Endometrium (tissue), 2 donors: ENCODE measurements around the gene MAP2.

Source experiments
- FAIRE-seq: peaks from 2 replicates; lab custom pipeline; 2012; peaks lifted over from hg19 to GRCh38; lab: Jason Lieb, UNC
- donor health status: control.
- donor health status: control.

MAP2 gene

DNA sequence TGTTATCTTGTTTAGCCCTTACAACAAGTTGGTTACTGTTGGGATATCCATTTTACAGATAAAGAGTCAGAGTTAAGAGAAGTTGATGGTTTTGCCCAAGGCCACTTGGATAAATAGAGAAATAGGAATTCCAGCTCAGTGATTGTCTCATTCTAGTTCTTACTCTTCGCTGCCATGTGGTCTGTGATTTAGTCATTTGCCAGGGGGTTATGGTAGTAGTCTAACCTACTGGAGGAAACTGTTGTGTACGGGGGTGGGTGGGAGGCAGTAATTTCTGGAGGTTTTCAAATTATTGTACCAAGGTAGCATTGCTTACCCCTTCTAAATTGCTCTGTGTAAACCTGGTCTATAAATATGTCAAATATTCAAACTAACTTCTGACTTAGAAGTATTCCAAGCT lies 110.4 kb downstream of the MAP2 start:
- no peak for FAIRE-seq

GRCh38 chr2:209536363-209536762 lies 112.5 kb downstream of the MAP2 start:
- FAIRE-seq = no peak

DNA sequence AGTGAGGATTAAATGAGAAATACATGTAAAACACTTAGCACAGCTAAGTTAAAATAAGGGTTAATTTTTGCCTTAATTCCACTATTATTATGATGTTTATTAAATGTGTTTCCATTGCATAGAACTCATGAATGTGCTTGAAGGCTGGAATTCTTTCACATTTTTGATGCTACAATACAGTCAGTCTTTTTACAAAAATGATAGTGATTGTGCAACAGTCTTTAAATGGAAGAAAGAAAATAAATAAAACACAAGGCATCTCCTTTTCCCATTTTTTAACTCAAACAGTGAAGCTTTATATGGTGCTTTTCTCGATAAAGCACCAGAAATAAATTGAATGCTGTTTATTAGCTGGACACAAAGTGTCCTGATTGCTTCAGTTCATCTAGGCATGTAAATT lies 123.9 kb downstream of the MAP2 start:
- no peak for FAIRE-seq

DNA sequence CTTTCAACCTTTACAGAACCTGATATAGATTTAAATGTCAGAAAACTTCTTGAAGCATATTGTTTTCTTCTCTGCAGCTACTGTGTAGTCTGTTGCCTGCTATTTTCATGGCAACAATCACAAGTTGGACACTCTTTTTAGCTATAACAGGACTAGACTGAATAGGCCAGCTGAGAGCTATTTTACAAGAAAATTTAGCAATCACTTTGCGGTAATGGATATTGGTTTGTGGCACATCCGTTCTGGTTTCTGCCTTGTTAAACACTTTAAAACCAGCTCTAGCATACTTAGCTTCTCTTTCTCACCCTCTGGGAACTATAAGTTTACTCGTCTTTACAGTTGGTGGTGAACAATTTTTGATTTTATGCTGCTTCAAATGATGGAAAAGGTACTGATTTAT lies 125.7 kb downstream of the MAP2 start:
- no peak for FAIRE-seq

GRCh38 chr2:209553913-209554312 lies 130.1 kb downstream of the MAP2 start:
- FAIRE-seq = no peak

GRCh38 chr2:209556354-209556961 lies 132.6 kb downstream of the MAP2 start:
- no peak for FAIRE-seq

DNA sequence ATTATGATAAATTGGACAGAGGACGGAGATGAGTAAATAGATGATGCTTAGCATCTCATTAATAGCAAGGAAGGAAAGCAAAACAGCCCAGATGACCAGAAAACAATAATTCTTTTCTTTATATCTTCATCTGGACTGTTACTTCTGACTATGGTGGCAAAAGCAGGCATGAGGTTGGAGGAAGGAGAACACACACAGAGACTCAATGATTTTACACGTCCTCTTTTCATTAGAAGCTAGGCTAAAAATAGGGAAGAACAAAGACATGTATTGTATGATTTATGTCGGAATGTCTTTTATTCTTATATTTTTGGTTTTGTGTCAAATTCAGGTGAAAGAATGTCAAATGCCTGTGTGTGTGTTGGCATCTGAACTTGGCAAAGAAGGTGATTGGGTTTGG lies 137.1 kb downstream of the MAP2 start:
- no peak for FAIRE-seq

DNA sequence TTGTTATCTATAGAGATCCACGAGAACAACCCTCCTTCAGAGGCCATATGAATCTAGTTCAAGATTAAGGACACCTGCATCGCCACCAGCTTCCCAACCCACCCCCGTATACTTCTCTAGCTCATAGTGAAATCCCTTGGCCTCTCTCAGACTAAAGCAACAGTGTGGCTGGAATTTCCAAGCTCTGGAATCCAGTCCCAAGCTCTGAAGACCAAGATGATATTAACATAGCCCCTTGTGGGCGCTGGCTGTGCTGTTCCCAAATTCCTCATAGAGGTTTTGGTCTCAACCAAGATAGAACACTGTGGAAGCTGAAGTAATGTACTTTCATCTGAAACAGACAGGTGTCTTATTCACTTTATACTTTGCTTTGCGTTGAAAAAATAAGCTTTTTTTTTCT lies 139.6 kb downstream of the MAP2 start:
- FAIRE-seq = no peak

DNA sequence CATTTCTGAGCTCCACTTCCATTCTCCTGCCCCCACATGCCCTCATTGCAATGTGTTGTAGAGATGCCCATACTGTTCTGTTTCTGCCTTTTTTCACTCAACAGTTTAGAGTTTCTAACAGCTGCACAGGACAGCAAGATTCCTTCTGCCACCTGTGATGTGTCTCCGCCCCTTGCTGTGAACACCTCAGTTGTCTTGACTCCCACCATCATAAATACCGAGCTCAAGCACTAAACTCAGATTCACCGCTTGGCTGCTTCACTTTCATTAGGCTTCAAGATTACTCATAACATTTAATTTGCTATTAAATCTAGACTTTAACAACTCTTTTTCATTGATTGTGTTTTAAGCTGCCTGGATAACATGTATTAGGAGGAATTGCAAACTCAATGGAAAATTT lies 141.0 kb downstream of the MAP2 start:
- no peak for FAIRE-seq

GRCh38 chr2:209565896-209566582 lies 142.2 kb downstream of the MAP2 start:
- FAIRE-seq = no peak

GRCh38 chr2:209570194-209570593 lies 146.3 kb downstream of the MAP2 start:
- FAIRE-seq = no peak

GRCh38 chr2:209574515-209574914 lies 150.7 kb downstream of the MAP2 start:
- FAIRE-seq = no peak

DNA sequence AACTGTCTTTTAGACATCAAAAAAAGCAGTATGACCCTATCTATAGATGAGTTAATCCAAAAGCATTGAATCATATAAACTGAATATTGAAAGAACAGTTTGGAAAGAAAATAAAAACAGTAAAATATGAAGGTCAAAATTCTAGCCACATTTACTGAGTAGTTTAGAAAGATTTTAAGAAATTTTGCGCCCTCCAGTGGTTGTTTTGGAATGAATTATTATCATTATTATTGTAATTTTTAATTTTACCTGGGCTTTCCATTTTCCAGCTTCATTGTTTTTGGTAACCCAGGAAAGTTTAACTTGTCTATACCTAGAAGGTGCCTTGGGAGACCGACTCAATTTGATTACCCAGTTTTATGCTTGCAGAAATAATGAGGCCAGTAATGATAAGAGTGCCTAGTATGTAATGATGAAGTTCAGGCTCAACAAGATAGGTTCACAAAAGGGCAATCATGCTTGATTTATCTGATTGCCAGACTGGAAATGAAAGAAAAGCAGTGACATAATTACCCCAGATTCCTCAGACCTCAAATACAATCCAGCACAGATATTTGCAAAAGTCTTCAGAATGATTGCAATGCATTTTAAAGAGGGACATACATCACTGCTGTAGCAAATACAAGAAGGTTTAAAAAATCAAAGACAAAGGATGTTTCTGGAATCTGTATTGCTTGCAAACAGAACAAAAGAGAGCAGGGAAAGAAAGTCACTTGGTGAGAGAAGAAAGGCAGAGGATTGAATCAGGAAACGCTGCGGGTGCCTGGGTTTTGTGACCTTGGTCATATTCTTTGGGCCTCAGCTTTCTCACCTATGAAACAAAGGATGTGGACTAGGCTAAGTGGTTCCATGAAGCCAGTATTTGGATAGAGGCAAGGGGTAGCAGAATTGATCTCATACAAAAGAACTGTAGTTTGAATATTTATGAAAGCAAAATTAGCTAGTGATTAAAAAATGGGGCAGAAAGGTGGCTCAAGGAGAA lies 153.8 kb downstream of the MAP2 start:
- no peak for FAIRE-seq

DNA sequence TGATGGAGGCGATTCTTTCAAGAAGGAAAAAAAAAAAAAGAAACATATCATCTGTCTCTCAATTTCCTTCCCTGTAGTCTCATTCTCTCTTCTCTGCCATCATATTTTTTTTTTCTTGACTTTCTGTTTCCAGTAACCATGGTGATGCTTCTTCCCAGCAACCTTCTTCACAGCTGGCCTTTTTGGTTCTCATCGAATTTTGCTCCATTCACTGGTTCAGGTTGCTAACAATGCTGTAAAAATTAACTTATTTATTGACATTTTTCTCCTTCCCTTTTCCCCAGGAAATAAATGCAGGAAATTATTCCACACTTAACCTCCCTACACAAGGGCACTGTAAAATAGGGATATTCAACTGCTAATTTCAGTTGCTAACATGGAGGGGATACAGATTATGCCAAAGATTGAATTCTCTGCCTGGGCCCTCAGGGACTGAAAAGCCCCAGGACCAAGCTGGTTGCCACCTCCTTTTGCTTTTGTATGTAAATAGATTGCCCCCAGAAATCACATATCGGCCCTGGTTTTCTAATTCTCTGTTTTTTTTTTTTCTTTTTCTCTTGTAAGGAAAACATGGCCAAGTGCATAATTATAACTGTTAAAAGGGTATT lies 154.7 kb downstream of the MAP2 start:
- no peak for FAIRE-seq

- FAIRE-seq = no peak
Observed at GRCh38 chr2:209579230-209579749, 155.4 kb downstream of the MAP2 start.

DNA sequence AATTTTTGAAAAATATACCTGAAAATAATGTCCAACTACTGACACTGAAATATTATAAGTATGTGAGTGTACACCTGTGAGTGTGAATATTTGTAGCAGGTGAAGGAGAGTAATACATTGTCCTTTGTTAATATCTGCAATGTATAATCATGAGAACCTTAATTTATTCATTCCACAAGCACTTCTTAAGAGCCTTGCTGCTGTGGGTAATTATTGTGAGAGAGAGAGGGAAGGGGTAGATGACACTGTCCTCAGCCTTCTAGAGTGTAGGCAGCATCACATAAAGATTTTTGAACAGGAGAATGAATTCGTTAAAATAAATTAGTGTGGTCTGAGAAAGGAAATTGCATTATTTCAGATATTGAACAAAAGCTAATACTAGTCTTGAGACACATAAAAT lies 157.2 kb downstream of the MAP2 start:
- FAIRE-seq = no peak

- no peak for FAIRE-seq
Observed at GRCh38 chr2:209582281-209582680, 158.4 kb downstream of the MAP2 start.

DNA sequence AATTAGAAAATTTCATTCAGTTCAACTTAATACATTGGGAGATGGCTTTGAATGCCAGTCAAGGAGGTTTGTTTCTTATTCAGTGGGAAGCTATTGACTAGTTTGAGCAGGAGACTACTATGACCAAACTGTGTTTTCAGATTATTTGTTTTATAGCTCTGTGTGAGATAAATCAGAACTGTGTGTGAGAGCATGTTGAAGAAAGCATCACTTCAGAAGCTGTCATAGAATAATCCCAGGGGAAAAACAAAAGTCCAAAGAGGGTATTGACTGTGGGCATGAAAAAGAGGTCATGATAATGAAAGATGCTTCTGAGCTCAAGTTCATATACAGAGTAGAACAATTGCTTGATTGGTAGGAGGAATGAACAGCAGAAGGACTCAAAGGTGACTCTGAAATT lies 160.6 kb downstream of the MAP2 start:
- FAIRE-seq = no peak

- FAIRE-seq = no peak
Observed at GRCh38 chr2:209584915-209585314, 161.1 kb downstream of the MAP2 start.

DNA sequence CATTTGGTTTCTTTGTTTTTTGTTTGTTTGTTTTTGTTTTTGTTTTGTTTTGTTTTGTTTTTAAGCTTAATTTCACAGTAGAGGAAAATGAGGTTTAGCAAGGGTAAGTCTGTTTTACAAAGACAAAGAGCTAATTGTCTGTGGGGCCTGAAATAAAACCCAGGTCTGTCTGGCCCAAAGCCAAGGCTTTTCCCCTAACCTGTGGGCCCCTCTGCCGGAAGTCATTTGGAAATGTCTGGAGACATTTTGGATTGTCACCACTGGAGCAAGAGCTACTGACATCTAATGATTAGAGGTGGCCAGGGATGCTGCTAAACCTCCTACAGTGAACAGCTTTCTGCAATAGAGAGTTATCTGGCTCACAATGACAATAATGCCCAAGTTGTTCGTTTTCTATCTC lies 167.2 kb downstream of the MAP2 start:
- FAIRE-seq = no peak

DNA sequence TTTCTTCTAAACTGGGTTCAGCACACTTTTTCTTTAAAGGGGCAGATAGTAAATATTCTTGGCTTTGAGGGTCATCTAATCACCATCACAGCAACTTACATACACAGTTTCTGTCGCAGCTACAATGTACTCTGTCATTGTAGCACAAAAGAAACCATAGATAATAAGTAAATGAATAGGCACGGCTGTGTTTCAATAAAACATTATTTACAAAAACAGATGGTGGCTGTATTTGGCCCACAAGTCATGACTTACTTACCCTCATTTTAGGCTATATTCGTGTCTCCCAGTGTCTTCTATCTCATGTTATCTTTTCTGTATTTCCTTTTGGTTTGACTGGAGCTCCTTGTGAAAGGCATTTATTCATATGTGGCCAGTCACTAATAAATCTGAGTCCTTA lies 168.3 kb downstream of the MAP2 start:
- no peak for FAIRE-seq

- no peak for FAIRE-seq
Observed at GRCh38 chr2:209593930-209594329, 170.1 kb downstream of the MAP2 start.
